Measurements from ENCODE around the gene NCOA5.

NCOA5 gene

GRCh38 chr20:46011631-46012482 lies 77.9 kb downstream of the NCOA5 start:
- Histone ChIP-seq H3K4me3 (ENCODE audit: insufficient read depth, low read depth, low read length) (no peak overlapping the region), H3K4me1 (ENCODE audit: control insufficient read depth, insufficient read depth, low read length) (peaks cover 11% of the 10 kb centered on the region), H3K27ac (ENCODE audit: insufficient read depth, low read depth, low read length, poor library complexity, severe bottlenecking) (no peak overlapping the region), H3K9me3 (ENCODE audit: control insufficient read depth, low read length) (no peaks in the 10 kb centered on the region), H3K36me3 (ENCODE audit: control insufficient read depth, insufficient read depth, low read length) (no peaks in the 10 kb centered on the region), H3K27me3 (ENCODE audit: control insufficient read depth, insufficient read depth, low read length, poor library complexity, severe bottlenecking) (peaks cover 31% of the 10 kb centered on the region)
- WGBS, 2 experiments, result 90 to 92% methylated on average over 57 of the region's 57 CpGs

Data from ectodermal cell (in vitro differentiated cells).